ENCODE data around the gene WDR37.

- TF ChIP-seq EZH2 (IDR thresholded peaks at IDR 0.05; ENCODE audit: borderline replicate concordance, low read depth, low read length, severe bottlenecking) = no peak
- TF ChIP-seq, protein P1, sequence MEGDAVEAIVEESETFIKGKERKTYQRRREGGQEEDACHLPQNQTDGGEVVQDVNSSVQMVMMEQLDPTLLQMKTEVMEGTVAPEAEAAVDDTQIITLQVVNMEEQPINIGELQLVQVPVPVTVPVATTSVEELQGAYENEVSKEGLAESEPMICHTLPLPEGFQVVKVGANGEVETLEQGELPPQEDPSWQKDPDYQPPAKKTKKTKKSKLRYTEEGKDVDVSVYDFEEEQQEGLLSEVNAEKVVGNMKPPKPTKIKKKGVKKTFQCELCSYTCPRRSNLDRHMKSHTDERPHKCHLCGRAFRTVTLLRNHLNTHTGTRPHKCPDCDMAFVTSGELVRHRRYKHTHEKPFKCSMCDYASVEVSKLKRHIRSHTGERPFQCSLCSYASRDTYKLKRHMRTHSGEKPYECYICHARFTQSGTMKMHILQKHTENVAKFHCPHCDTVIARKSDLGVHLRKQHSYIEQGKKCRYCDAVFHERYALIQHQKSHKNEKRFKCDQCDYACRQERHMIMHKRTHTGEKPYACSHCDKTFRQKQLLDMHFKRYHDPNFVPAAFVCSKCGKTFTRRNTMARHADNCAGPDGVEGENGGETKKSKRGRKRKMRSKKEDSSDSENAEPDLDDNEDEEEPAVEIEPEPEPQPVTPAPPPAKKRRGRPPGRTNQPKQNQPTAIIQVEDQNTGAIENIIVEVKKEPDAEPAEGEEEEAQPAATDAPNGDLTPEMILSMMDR (IDR thresholded peaks at IDR 0.05; ENCODE audit: borderline replicate concordance, extremely low read depth, low read length, poor library complexity, severe bottlenecking) = no peak
Observed at GRCh38 chr10:1115607-1115955, 59.4 kb downstream of the WDR37 start.
